GM19397 (cell line): Measurements from ENCODE around the gene SSR1.
"Not testable (repeated sequence)": the region's sequence is repeated elsewhere in the genome, so short reads cannot be mapped to it uniquely, and the experiment has no call there.

ENCODE experiments used
- ATAC-seq: cut with Tn5 transposase; IDR thresholded peaks from one replicate; pipeline ENCODE4 v1.9.1; 2021; ENCODE audit warnings: mild to moderate bottlenecking, moderate library complexity; ENCODE audit not compliant: unreplicated experiment

The SSR1 gene

GRCh38 chr6:7312616-7313504 is at the start of gene SSR1:
SSR1 (minus strand) TSS chr6:7313199; CDS start chr6:7313120, 79 bp downstream.
- ATAC-seq = peak; percentile 99

GRCh38 chr6:7351916-7352315 is 38.9 kb upstream of the SSR1 start:
- not testable (repeated sequence) for ATAC-seq

GRCh38 chr6:7350591-7350990 is 37.6 kb upstream of the SSR1 start:
- ATAC-seq = not testable (repeated sequence)

- ATAC-seq = not testable (repeated sequence)
These were observed 34.6 kb upstream of the SSR1 start for GRCh38 chr6:7347551-7347997.

- not testable (repeated sequence) for ATAC-seq
These were observed 31.9 kb upstream of the SSR1 start for GRCh38 chr6:7344773-7345450.

GRCh38 chr6:7343546-7344475 is 30.8 kb upstream of the SSR1 start:
- ATAC-seq = no peak

- ATAC-seq = no peak
These were observed 29.2 kb upstream of the SSR1 start for GRCh38 chr6:7341989-7342742.

- no peak for ATAC-seq
These were observed 28.3 kb upstream of the SSR1 start for GRCh38 chr6:7341271-7341670.

GRCh38 chr6:7339007-7339732 is 26.2 kb upstream of the SSR1 start:
- not testable (repeated sequence) for ATAC-seq

- no peak for ATAC-seq
These were observed 25.0 kb upstream of the SSR1 start for GRCh38 chr6:7338031-7338430.

- no peak for ATAC-seq
These were observed 22.5 kb upstream of the SSR1 start for GRCh38 chr6:7335519-7335918.

GRCh38 chr6:7334685-7335084 is 21.7 kb upstream of the SSR1 start:
- no peak for ATAC-seq

- ATAC-seq = no peak
These were observed 19.2 kb upstream of the SSR1 start for GRCh38 chr6:7332090-7332745.

- no peak for ATAC-seq
These were observed 18.5 kb upstream of the SSR1 start for GRCh38 chr6:7331452-7331851.

GRCh38 chr6:7328243-7328642 is 15.2 kb upstream of the SSR1 start:
- ATAC-seq = no peak

GRCh38 chr6:7325750-7326149 is 12.8 kb upstream of the SSR1 start:
- no peak for ATAC-seq

- ATAC-seq = no peak
These were observed 11.5 kb upstream of the SSR1 start for GRCh38 chr6:7324520-7324919.

- ATAC-seq = no peak
These were observed 10.1 kb upstream of the SSR1 start for GRCh38 chr6:7323074-7323473.

- ATAC-seq = not testable (repeated sequence)
These were observed 8.9 kb upstream of the SSR1 start for GRCh38 chr6:7321866-7322265.
